NCI-H774 (cell line): ENCODE data around the gene ENDOV.

Source experiments
- DNase-seq: peaks from one replicate; lab custom pipeline; 2025; lab: John Stamatoyannopoulos, UW

The ENDOV gene

GRCh38 chr17:80414803-80415625 is at the start of gene ENDOV:
Gene ENDOV (plus strand): TSS chr17:80415167. CDS start chr17:80415195, 28 bp downstream.
- DNase-seq = peak; percentile 98

DNA sequence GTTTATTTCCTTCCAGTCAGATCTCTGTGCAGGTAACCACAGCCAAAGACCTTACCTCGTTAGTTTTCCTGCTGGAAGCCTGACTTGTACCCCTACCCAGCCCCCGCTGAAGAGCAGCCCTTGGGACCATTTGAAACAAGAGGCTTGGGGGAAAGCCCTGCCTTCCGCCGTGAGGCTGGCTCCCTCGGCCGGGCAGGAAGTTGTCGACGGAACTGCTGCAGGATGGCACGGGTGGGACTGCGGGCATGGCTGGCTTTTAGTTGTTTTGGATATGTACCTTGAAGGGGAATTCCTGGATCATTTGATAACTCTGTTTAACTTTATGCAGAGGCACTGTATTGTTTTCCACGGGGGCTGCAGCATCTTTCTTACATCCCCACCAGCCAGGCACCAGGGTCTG is 49.0 kb upstream of the ENDOV start:
- DNase-seq = no peak

GRCh38 chr17:80367503-80367902 is 47.5 kb upstream of the ENDOV start:
- no peak for DNase-seq

DNA sequence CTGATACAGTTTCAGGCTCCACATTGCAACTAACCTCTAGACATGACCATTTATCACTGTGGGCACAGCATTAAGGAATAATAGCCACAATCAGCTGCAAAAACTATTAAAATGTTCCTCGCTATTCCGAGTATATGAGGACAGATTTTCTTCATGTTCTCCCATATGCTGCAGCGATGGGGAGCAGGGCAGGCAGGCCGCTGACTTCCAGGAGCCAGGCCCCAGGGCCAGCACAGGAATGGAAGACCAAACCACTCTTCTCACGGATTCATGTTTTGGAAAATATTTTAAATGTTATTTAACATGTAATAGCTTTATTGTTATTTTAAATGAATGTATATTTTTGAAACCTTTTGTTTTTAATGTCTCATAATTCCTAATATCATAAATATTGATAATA is 43.8 kb upstream of the ENDOV start:
- DNase-seq = no peak

DNA sequence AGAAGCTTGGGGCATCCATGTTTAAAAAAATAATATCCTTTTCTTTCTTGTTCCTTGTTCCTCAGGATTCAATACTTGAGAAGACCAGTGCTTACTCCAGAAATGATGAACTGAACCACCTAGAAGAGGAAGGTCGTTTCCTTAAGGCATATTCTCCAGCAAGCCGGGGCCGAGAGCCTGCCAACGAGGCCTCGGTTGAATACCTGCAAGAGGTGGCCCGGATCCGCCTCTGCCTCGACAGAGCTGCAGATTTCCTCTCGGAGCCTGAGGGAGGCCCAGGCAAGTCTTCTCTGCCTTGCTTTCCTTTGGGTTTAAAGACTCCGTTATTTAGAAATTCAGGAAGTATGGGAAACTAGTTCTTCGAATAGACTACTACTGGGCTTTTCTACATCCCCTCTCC is 42.5 kb upstream of the ENDOV start:
- DNase-seq = no peak

- no peak for DNase-seq
Measured at GRCh38 chr17:80372922-80373570, 41.9 kb upstream of the ENDOV start.

GRCh38 chr17:80374039-80374731 is 40.8 kb upstream of the ENDOV start:
- no peak for DNase-seq

DNA sequence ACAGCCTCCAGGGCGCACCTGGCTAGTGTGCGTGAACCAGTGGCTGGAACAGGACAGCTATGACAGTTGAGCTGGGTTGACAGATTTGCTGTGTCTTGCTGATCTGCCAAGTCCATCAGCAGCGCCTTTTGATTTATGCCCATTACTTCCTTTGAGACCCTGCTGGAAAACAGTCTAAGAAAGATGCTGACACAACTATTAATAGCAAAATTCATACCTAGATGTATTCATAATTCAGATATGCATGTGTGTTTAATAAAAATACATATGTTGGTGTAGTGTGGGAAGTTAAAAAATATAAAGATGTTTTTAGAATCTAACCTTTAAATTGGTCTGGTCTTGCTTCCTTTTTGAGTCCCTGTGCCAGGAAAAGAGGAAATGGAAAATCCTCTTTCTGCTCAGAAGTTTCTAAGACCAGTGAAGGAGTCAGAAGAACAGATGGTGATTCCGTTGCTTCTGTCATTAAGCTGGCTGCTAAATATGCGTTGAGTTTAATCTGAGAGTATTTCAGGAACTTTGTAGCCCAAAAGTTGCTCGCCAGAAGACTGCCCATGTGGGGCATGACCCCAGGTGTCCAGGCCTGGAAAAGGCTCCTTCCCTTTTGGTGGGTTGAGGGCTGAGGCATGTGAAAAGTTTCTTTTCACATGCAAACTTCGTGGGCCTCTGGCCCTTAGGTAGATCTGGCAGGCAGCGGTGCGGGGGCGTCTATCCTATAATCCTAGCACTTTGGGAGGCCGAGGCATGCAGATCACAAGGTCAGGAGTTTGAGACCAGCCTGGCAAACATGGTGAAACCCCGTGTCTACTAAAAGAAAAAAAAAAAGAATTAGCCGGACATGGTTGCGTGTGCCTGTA is 40.0 kb upstream of the ENDOV start:
- no peak for DNase-seq

DNA sequence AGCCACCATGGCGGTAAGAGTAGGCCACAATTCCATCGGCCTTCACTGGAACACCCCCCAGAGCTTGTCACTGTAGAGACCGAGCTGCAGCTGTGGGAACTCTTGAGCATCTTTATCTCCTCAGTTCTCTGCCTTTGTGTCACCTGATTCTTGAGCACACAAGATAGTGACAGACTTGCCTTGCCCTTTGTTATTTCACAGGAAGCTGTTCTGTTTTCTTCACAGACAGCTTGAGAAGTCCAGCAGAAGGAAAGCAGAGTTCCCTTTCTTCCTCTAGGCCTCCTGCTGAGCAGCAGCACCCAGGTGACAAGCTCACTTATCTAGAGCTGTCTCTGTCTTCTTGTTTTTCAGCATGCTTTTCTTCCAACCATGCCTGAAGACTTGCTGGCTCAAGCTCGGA is 38.4 kb upstream of the ENDOV start:
- DNase-seq = no peak

DNA sequence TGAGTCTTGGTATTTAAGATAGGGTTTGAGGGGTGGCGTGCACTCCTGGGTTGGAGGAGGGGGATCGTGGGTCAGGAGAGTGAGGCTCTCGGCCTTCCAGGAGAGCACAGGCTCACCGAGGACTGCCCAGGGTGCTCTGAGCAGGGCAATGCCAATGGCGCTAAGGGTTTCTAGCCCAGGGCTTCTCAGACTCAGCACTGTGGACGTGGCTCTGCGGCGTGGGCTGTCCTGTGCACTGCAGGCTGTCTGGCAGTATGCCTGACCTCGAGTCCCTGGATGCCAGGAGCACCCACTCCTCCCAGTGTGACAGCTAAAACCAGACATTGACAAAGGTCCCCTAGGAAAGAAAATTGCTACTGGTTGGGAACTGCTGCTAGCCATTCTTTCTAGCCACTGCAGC is 37.2 kb upstream of the ENDOV start:
- DNase-seq = no peak

DNA sequence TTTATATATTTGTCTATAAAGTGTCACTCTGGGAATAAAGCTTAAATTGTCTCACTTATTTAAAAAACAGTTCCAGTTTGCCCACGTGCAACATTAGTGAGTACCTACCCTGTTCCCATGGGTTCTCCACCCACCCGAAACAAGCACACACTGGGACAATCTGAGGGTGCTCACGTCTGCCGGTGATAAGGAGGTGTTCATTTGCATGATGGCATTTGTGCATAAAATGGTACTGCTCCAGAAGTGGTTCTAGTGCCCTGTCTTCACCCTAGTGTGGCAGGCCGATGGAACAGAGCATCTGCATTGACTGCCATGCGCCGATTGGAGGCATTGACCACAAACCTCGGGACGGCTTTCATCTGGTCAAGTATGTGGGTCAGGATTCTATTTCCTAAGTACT is 35.6 kb upstream of the ENDOV start:
- no peak for DNase-seq

DNA sequence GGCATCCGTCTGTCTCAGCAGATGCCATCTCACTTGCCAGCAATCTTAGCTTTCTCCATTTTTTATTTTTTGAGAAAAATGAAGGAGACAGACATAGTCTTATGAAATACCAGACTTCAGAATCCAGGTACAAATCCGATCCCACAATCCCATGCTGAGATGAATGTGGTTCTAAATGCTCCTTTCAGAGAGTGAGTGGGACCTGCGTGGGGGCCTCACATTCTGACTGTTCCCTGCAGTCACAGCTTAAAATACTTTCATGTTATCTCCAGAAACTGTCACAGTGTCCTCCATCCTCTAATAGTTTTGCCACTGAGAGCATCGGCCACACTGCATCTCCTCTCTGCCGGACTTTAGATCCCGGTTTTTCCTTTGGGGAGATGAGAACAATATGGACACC is 34.9 kb upstream of the ENDOV start:
- DNase-seq = no peak

DNA sequence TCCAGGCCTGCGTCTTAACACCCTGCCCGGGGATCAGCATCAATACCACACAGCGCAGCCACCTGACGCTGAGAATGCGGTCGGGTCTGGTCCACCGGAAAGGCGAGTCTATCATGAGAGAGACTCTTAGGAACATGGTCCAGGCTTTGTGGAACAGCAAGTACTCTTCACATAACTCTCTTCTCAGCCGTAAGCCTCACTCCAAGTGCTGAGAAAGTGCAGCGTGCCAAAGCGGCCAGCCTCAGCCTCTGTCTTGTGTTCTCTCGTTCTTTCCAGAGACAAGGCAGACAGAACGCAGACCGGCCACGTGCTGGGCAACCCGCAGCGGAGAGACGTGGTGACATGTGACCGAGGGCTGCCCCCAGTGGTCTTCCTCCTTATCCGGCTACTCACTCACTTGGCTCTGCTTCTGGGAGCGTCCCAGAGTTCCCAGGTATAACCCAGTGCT is 34.4 kb upstream of the ENDOV start:
- no peak for DNase-seq

DNA sequence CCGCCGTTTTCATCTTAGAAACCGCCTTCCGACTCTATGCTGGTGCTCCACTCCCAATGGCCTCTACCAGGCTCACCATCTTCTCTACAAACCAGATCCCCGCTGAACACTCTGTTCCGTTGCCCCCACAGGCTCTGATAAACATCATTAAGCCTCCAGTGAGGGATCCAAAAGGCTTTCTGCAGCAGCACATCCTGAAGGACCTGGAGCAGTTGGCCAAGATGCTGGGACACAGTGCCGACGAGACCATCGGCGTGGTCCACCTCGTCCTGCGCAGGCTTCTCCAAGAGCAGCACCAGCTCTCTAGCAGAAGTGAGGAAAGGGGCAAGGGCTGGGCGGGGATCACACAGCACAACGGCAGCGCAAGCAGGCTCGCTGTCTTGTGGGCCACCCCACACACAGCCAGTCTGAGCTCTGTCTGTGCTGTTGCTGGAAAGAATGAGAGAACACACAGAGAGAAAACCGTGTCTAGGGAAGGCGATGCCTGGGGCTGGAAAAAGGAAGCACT is 33.5 kb upstream of the ENDOV start:
- no peak for DNase-seq

DNA sequence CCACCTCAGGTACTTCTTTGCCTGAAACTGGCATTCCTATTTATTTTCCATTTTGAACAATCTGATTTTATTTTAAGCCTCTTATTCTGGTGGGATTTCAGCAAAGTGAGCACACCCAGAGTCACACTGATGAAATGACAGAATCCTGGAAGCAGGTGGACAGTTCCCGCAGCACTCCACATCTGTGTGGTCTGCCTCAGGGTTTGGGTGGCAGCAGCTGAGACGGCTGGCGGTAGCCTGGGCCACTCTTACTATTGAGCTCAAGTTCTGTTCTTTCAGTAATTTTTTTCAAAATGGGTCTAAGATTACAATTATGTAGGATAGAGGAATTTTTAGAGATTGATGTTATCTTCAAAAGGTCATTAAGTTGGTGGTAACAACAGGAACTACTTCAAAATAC is 32.5 kb upstream of the ENDOV start:
- no peak for DNase-seq

DNA sequence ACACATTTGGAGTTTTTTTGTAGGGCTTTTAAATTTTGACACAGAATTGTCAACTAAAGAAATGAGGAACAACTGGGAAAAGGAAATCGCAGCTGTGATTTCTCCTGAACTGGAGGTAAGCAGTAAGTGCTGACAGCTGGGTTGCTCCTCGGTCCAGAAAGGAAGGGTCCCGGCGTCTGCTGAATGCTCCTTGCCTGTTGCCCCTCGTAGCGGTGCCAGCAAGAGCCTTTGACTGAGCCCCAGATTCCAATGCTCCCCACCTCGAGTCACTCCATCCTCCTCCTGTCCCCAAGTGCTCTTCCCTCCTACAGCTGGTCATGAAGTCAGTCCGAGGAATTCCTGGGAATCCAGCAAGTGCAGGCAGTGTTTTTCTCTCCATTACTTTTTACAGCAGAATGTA is 32.0 kb upstream of the ENDOV start:
- no peak for DNase-seq

- DNase-seq = no peak
Measured at GRCh38 chr17:80384078-80384960, 30.6 kb upstream of the ENDOV start.

GRCh38 chr17:80385046-80385445 is 29.9 kb upstream of the ENDOV start:
- DNase-seq = no peak

DNA sequence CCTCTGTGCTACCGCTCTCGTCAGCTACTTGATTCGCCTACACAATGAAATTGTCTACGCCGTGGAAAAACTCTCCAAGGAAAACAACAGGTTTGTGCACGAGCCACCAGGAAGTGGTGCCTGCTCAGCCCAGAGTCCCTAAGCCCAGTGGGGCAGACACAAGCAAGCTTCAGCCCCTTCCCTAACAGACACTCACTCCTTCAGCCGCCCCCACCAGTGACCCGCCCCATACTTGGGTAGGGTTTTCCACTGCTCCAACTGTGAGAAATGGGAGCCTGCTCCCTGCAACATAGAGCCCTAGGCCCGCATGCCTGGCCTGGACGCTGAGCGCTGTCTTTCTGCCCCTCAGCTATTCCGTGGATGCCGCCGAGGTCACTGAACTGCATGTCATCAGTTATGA is 28.6 kb upstream of the ENDOV start:
- no peak for DNase-seq

DNA sequence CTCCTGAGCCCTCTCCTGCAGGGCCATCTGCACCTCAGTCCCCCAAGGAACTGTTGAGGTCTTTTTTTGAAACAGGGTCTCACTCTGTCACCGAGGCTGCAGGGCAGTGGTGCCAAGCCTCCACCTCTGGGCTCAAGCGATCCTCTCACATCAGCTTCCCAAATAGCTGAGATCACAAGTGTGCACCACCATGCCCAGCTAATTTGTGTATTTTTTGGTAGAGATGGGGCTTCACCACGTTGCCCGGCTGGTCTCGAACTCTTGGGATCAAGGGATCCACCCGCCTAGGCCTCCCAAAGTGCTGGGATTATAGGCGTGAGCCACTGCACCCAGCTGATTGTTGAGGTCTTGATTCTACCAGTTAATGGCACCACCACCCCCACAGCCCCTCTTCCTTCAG is 27.9 kb upstream of the ENDOV start:
- no peak for DNase-seq

DNA sequence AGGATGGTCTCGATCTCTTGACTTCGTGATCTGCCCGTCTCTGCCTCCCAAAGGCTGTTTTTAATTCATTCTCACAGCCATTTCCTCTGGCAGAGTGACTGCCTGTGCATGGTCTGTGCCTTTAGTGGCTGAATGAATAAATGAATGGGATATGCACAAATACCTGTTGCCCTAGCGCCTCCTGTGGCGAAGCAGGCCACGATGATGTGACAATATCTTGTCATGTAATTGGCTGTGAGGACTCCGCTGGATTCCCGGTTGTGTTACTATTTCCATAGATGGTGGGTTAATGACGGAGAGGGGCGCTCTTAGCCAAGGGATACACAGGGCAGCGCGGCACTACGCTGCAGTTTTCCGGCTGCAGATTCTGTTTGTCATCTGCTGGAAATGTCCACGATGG is 26.8 kb upstream of the ENDOV start:
- DNase-seq = no peak
